DND-41 (cell line): ENCODE measurements around the gene NPC1L1.

Experiments
- CTCF ChIP-seq: IDR thresholded peaks from 2 replicates; pipeline ENCODE4 v1.5.1; 2012; ENCODE audit warnings: borderline replicate concordance, low read length, moderate library complexity, mild to moderate bottlenecking; ENCODE audit not compliant: poor library complexity, severe bottlenecking; ENCODE audit errors: extremely low read depth
- EZH2 ChIP-seq: IDR thresholded peaks from 3 replicates; pipeline ENCODE4 v1.6.1; 2012; ENCODE audit warnings: borderline replicate concordance, low read depth, mild to moderate bottlenecking, moderate library complexity, low read length, inconsistent platforms; ENCODE audit not compliant: severe bottlenecking

- TF ChIP-seq CTCF, result no peak
- TF ChIP-seq EZH2, result no peak
These were observed 3.7 kb downstream of the NPC1L1 start for GRCh38 chr7:44537442-44537841.
